ENCODE results near the gene LAX1.

DNA sequence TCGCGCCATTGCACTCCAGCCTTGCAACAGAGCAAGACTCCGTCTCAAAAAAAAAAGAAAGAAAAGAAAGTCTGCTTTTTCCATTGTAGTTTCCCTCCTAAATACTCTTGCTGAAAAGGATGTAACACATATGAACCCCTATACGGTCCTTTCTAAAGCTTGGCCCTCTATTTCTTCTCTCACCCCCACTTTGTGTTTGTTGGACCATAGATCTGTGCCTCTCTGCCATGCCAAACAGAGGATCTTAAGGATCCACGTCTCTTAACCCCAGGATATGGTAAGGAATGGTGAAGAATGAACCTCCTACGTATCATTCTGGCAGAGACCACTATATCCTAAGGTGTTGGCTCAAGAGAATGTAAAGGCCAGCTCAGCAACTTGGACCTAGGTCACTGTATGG lies 18.7 kb upstream of the LAX1 start:
- TF ChIP-seq POLR2A (IDR thresholded peaks at IDR 0.05; ENCODE audit: low read length) (no peak), GATA1 (IDR thresholded peaks at IDR 0.05; ENCODE audit: low read depth, low read length) (no peak)

All from erythroblast (primary cell).